Suprapubic skin (tissue), 4 donors: ENCODE measurements around the gene VAV2. TPM values are rescaled to one million over a fixed set of nuclear protein-coding genes. Genes with fewer than 3 reads are reported as not detected.

Experiments
- DNase-seq, 2 donors: peaks; one replicate each; pipeline ENCODE4 v3.0.0-alpha.2; 2019; ENCODE audit warnings: low spot score in 2 of 2
- H3K27ac ChIP-seq: fragments of 200-600 bp; sonication (generic); one replicate; pipeline ENCODE4 v1.5.1; 2019
- H3K27me3 ChIP-seq: fragments of 200-600 bp; sonication (generic); one replicate; pipeline ENCODE4 v1.5.1; 2019
- H3K36me3 ChIP-seq: fragments of 200-600 bp; sonication (generic); one replicate; pipeline ENCODE4 v1.5.1; 2019
- H3K4me1 ChIP-seq: fragments of 200-600 bp; sonication (generic); one replicate; pipeline ENCODE4 v1.5.1; 2019
- H3K4me3 ChIP-seq: fragments of 200-600 bp; sonication (generic); one replicate; pipeline ENCODE4 v1.5.1; 2019; ENCODE audit warnings: mild to moderate bottlenecking
- H3K9me3 ChIP-seq: fragments of 200-600 bp; sonication (generic); one replicate; pipeline ENCODE4 v1.5.1; 2019
- CTCF ChIP-seq, 2 donors: fragments of 200-600 bp in 1 of 2; fragments of 450-650 bp in 1 of 2; sonication (generic) in 1 of 2; IDR thresholded peaks; one replicate each; pipeline ENCODE4 v1.5.1; 2016 to 2019; ENCODE audit warnings: antibody characterized with exemption in 2 of 2, mild to moderate bottlenecking in 1 of 2, moderate library complexity in 1 of 2
- EP300 ChIP-seq: sonication (generic); formaldehyde crosslinking; IDR thresholded peaks from one replicate; pipeline ENCODE4 v1.6.1; 2017; ENCODE audit warnings: antibody characterized with exemption
- POLR2A ChIP-seq, 2 donors: fragments of 450-650 bp; IDR thresholded peaks; one replicate each; pipeline ENCODE4 v1.6.1; 2017; ENCODE audit warnings: antibody characterized with exemption in 2 of 2, mild to moderate bottlenecking in 2 of 2, moderate library complexity in 2 of 2
- POLR2AphosphoS5 ChIP-seq, 3 donors: sonication (generic); formaldehyde crosslinking; IDR thresholded peaks; one replicate each; pipeline ENCODE4 v1.6.1; 2017; ENCODE audit warnings: antibody characterized with exemption in 3 of 3
- WGBS: methylation state at CpG from one replicate; pipeline ENCODE4 v1.1.5; 2018; 5-methylcytosine and 5-hydroxymethylcytosine counted together
- total RNA-seq, 4 donors: library from RNA; depleted of rRNA; stranded (reverse); fragments of >200 nt; gene quantifications; one replicate each; pipeline ENCODE4 v1.1.0, GENCODE V29; 2016

The VAV2 gene
- total RNA-seq, 4 donors from 2014 or later: 5.2 to 10.3 (median 6.4) TPM

DNA sequence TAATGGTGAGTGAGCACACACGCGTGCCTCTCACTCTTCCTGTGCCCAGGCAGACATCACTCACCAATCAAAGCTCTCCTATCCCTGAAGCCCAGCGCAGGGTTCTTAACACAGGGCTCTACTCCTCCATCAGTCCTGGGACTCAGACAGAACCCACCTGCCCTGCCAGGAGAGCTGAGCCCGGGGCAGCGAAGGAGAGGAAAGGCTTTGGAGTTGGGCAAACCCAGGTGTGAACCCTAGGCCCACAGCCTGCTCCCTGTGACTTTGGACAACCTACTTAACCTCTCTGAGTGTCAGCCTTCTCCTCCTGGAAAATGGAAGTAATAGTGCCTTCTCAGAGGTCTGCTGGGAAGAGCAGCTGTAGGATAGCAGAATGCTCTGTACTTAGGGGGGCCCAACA lies 155.3 kb downstream of the VAV2 start:
- H3K27ac ChIP-seq: no peak overlapping the region
- H3K4me1 ChIP-seq: peaks cover 19% of the 10 kb centered on the region
- no peak overlapping the region for H3K4me3 ChIP-seq
- H3K36me3 ChIP-seq: peaks cover 3% of the 10 kb centered on the region
- TF ChIP-seq POLR2A (IDR thresholded peaks at IDR 0.05): no peak
- H3K9me3 ChIP-seq: no peaks in the 10 kb centered on the region
- WGBS: 97% methylated on average over 3 of the region's 5 CpGs
- H3K27me3 ChIP-seq: no peaks in the 10 kb centered on the region
- DNase-seq: no peak

DNA sequence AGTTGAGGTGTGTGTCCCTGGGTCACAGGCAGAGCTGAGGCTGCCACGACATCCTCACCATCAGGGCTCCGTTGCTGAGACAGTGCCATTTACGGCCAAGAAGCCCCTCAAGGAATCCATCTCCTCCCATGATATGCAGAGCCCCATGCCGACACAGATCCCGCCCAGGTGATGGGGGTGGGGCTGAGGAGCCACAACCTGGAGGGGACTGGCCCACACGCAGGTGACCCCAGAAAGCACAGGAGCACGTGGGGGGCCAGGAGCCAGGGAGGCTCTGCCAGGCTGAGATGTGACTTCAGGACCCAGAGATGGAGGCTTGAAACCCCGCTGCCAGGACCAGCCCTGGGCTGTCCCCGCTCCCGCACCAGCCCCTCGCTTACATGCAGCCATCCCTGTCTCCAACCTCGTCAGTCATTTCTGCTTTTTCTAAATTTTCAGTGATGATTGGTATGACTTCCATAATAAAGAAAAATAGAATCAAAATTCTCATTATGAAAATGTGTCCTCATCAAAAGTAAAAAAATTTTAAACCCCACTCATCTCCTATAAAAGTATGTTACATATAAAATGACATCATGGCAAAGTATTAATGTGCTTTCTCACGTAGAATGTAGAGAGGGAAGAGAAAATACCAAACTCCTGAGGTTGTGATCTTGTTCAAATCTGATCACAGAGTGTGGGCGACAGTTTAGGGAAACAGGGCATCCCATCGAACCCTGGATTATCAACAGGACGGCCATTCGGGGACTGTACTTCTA lies 155.9 kb downstream of the VAV2 start:
- 90% methylated on average over 11 of the region's 17 CpGs for WGBS
- no peaks in the 10 kb centered on the region for H3K27me3 ChIP-seq
- no peak for TF ChIP-seq EP300
- no peak for TF ChIP-seq POLR2A (IDR thresholded peaks at IDR 0.05)
- TF ChIP-seq CTCF (IDR thresholded peaks at IDR 0.05): no peak
- TF ChIP-seq POLR2AphosphoS5 (IDR thresholded peaks at IDR 0.05): no peak
- no peak overlapping the region for H3K27ac ChIP-seq
- H3K4me3 ChIP-seq: no peak overlapping the region
- peaks cover 4% of the 10 kb centered on the region for H3K36me3 ChIP-seq
- peaks cover 15% of the 10 kb centered on the region for H3K4me1 ChIP-seq
- DNase-seq: no peak
- H3K9me3 ChIP-seq: no peaks in the 10 kb centered on the region

DNA sequence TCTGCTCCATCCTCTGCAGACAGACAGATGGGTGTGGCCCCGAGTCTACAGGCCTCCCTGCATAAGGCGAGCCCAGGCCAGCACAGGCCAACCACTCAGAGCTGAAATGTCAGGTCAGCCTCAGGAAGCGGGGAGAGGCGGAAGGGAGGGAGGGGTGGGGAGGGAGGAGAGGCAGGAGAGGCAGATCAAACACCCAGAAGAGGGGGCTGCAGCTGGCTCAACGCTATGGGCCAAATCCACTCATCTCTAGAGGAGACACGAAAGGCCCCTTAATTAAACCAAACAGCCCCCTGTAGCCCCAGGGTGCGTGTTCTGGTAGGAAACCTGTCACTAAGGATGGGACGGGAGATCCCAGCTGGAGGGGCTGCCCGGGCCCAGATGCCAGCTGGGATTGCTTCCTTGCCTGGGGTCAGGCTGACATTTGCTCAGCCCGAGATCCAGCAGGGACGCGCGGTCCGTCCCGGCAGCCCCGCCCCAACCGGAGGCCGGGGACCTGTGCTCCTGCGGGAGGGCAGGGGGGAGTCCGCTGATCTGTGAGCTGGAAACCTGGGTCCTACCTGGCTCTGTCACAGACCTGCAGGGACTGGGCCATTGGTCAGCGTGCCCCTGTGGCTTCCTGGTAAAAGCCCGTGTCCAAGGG lies 156.7 kb downstream of the VAV2 start:
- H3K9me3 ChIP-seq: no peaks in the 10 kb centered on the region
- WGBS: 58% methylated on average over 10 of the region's 22 CpGs
- no peaks in the 10 kb centered on the region for H3K27me3 ChIP-seq
- H3K4me1 ChIP-seq: peaks cover 9% of the 10 kb centered on the region
- DNase-seq: no peak
- H3K36me3 ChIP-seq: peaks cover 4% of the 10 kb centered on the region
- no peak overlapping the region for H3K4me3 ChIP-seq
- H3K27ac ChIP-seq: no peak overlapping the region
- no peak for TF ChIP-seq POLR2AphosphoS5 (IDR thresholded peaks at IDR 0.05)
- no peak for TF ChIP-seq EP300
- TF ChIP-seq POLR2A (IDR thresholded peaks at IDR 0.05): no peak
- TF ChIP-seq CTCF (IDR thresholded peaks at IDR 0.05): no peak

GRCh38 chr9:133834080-133834976 lies 157.8 kb downstream of the VAV2 start:
- no peak for DNase-seq
- H3K36me3 ChIP-seq: peaks cover 4% of the 10 kb centered on the region
- no peaks in the 10 kb centered on the region for H3K27me3 ChIP-seq
- WGBS: 93% methylated on average over 19 of the region's 29 CpGs
- no peaks in the 10 kb centered on the region for H3K4me1 ChIP-seq
- H3K9me3 ChIP-seq: no peaks in the 10 kb centered on the region
- TF ChIP-seq POLR2A (IDR thresholded peaks at IDR 0.05) (no peak), POLR2AphosphoS5 (IDR thresholded peaks at IDR 0.05) (no peak), EP300 (no peak)
- H3K27ac ChIP-seq: no peak overlapping the region
- no peak overlapping the region for H3K4me3 ChIP-seq

GRCh38 chr9:133833388-133834025 lies 158.6 kb downstream of the VAV2 start:
- Histone ChIP-seq H3K4me1 (no peaks in the 10 kb centered on the region), H3K4me3 (no peak overlapping the region), H3K36me3 (peaks cover 4% of the 10 kb centered on the region), H3K9me3 (no peaks in the 10 kb centered on the region), H3K27ac (no peak overlapping the region), H3K27me3 (no peaks in the 10 kb centered on the region)
- TF ChIP-seq EP300 (no peak), POLR2AphosphoS5 (IDR thresholded peaks at IDR 0.05) (no peak), CTCF (IDR thresholded peaks at IDR 0.05) (no peak), POLR2A (IDR thresholded peaks at IDR 0.05) (no peak)
- WGBS: 96% methylated on average over 15 of the region's 22 CpGs
- DNase-seq: no peak
